HG03175 (cell line): ENCODE measurements around the gene VLDLR.

Source experiments
- ATAC-seq: cut with Tn5 transposase; IDR thresholded peaks from one replicate; pipeline ENCODE4 v1.9.1; 2021; ENCODE audit warnings: mild to moderate bottlenecking, moderate library complexity; ENCODE audit not compliant: unreplicated experiment

The VLDLR gene

DNA sequence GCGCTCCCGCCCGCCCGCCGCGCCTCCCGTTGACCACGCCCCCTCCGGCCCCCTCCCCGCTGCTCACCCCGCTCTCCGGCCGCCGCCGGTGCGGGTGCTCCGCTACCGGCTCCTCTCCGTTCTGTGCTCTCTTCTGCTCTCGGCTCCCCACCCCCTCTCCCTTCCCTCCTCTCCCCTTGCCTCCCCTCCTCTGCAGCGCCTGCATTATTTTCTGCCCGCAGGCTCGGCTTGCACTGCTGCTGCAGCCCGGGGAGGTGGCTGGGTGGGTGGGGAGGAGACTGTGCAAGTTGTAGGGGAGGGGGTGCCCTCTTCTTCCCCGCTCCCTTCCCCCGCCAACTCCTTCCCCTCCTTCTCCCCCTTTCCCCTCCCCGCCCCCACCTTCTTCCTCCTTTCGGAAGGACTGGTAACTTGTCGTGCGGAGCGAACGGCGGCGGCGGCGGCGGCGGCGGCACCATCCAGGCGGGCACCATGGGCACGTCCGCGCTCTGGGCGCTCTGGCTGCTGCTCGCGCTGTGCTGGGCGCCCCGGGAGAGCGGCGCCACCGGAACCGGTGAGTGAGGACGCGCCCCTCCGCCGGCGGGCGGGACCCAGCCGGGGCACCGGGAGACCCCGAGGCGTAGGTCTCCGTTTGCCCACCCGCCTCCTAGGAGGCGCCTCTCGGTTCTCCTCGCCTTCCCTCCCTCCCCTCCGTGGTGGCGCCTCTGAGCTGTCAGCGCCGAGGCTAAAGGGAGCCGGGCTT, at the start of gene VLDLR:
TSS of gene VLDLR (plus strand) at position 66 of the 739 bp plus-strand sequence. CDS start at position 469, 403 bp downstream.
- ATAC-seq, result peak; percentile 41

DNA sequence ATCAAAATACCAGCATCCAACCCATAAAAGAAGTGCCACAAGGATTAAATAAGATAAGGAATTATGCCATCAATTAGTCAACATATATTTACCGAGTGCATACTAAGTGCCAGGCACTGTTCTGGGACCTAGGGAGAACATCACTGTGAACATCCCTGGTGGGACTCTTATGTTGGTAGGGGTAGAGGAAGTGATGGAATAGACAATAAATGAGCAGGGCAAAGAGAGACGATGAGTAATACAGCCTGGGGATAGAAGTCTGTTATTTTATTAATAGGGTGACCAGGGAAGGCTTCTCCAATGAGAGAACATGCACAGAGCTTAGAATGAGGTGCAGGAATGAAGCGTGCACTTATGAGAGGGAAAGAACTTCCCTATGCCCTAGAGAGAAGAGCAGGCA, 47.4 kb upstream of the VLDLR start:
- ATAC-seq, result no peak

DNA sequence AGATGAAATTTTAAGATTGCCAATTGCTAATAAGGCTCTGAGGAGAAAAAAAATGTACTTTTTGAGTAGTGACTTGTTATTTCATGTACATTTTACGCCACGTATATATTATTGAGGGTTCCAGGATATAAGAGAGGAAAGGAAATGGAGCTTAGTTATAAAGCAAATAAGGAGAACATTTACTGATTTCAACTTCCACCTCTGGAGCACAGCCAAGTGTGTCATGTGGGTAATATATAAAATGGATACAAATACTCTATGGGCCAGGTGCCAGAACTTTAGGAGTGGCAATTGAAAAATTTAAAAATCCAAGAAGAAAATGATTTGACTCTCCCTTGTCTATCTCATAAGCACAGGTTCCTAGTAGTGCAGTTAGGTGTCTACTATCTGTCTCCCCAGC, 45.0 kb upstream of the VLDLR start:
- no peak for ATAC-seq

DNA sequence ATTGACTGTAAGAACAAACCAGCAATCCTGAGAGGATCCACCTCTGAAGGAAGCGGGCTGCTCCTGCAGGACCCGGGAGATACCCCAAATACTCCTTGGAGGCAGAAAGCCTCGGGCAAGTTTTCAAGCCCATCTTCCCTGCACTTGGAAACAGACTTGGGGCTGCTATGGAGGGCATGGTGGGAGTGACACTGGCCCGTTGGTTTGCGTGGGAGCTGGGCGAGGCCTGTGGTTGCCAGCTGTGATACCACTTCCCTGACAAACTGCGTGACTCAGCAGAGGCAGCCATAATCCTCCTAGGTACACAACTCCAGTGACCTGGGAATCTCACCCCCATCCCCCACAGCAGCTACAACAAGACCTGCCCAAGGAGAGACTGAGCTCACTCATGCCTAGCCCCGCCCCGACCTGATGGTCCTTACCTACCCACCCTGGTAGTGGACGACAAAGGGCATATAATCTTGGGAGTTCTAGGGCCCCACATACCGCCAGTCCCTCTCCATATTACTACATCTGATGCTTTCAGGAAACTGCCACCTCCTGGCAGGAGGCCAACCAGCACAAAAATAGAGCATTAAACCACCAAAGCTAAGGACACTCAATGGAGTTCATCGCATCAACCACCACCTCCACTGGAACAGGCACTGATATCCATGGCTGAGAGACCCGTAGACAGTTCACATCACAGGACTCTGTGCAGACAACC, 38.1 kb upstream of the VLDLR start:
- no peak for ATAC-seq

DNA sequence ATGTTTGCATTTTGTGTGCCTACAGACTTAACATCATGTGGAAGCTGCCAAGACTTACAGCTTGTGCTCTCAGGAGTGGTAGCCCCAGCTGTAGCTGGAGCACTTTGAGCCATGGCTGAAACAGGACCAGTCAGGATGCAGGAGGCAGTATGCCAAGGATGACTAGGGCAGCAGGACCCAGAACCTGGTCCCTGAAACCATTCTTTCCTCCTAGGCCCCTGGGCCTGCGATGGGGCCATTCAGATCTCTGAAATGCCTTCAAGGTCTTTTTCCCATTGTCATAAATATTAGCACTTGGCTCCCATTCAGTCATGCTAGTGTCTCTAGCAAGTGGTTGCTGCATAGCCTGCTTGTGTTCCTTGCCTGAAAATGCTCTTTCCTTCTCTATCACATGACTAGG, 29.6 kb upstream of the VLDLR start:
- no peak for ATAC-seq

DNA sequence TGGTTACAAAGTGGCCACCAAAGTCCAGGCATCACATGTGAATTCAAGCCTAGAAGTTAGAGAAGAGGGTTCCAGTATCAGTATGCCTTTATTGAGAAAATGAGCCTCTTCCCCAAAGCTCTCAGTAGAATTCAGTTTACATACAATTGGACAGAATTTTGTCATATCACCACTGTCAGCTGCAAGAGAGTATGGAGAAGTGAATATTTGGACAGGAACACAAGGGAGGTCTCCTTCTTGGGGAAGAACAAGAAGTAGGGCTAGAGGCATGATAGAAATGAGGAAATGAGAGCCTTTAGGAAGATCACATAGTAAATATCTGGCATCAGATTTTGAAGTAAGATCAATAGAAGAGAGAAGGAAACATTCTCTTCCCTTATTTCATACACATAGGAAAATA, 27.8 kb upstream of the VLDLR start:
- no peak for ATAC-seq

DNA sequence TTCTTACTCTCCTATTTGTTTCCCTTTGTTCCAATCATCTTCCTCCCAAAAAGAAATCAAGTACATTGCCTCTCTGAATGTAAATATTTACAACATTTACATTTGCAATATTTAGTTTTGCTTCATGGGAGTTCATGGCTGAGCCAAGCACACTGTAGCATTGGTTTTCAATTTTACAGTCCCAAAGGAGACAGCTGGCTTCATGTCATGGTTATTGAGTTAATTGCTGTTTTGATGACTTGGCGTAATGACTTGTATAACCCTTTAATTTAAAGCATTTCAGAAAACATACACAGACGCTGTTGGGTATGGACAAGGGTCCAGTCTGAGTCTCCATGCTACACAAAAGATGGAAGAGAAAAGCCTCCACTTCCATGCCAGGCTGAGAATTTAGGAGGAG, 25.6 kb upstream of the VLDLR start:
- ATAC-seq, result no peak

DNA sequence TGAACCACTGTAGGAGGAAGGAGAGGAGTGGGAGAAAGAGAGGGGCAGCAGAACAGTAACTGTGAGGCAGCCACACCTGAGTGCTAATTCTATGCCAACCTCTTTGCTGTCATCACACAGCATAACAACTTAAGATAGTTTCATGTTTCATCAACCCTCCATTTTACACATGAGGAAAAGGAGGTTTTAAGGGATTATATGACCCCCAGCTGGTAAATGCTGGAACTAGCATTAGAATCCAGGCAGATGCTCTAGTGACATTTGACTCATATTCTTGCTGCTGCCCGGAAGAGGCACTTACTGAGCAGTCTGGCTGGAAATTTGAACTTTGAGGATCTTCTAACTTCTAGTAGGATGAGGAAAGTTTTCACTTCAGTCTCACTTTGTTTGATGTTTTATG, 24.1 kb upstream of the VLDLR start:
- ATAC-seq, result no peak

DNA sequence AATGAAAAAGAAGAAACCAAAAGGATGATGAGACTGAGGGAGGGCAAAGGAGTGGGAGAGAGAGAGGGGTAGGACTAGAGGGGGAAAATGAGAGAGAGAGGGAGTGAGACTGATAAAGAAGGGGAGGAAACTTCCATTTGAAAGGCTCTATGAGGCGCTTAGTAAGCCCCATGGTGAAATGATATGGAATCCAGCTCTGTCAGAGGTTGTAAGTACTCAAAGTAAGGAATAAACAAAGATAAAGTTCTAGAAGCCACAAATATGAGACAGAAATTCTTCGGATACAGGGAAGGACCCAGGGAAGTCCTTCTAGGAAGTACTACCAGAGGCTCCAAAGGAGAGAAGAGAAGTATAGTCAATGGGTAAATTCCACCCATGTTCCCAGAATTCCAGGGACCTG, 21.7 kb upstream of the VLDLR start:
- no peak for ATAC-seq

DNA sequence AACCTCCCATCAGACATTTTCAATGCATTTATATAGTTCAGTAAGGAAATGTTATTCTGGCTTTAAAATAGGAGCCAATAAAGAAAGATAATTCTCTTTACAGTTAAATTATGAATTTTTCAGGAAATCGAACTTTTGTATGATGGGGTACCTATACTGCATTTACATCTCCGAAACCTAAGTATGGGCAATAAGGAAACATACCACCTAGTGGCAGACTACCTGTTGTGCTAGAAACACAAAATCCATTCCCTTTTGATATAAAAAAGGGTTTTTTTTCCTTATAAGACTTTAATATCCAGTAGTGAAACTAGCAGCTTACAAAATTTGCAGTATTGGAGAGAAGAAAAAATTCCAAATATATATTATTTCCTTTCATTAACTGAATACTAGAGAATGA, 21.3 kb upstream of the VLDLR start:
- ATAC-seq, result no peak

DNA sequence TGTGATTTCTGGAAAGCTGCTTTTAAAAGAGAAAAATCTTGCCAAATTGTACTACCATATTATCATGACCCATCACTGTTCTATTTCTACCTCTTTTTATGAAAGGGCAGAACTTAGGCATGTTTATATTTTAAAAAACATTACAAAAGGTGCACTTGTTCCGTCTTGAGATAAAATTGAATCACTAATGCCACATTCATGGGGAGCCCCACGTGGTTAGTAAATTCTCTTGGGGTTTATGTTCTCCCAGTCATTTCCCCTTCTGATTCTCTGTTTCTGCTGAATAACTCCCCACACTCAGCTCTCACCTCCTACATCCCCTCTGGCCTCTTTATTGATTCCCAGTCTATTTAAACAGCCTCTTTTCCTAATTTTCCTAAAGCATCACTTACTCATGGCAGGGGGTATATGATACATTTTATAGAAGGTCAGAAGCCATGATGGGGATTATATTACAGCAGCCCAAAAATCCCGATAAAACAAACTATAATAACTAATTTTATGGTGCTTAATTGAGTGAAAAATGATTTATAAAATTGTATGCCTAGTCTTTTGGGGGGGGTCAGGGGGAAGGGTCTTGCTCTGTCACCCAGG, 19.7 kb upstream of the VLDLR start:
- no peak for ATAC-seq

DNA sequence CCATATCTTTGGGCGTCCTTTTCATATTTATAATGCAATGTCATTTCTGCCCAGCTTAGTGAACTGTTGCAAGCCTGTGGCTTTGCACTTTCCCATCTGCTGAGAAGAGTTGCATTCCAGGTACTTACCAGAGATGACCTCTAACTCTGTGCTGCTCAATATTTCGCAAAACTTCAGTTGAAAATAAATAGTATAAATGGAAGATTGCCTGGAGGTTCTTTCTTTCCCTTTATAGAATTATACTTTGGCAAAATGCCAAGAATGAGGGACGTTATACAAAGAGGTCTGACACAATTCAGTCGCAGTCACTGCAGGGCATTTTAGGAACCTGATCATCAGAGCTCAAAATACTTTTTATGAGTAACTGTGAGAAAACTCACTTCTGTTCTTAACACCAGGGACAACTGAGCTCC, 18.9 kb upstream of the VLDLR start:
- peak; percentile 62 for ATAC-seq

DNA sequence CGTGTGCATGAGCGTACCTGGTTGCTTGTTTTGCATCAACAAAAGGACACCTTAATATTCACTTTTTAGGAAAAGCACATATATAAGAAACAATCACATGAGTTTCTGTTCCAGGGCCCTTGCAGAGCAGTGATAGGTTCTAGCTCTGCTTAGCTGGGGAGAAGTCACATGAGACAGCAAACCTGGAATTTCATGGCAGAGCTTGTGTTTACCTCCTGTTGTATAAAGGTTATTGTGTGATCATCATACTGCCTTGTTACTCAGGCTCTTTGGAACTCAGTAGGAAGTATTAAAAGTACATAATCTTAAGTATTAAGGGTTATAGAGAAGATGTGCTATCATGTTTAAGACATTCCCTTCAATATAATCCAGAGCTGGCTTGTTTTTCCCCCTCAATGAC, 18.0 kb upstream of the VLDLR start:
- no peak for ATAC-seq

DNA sequence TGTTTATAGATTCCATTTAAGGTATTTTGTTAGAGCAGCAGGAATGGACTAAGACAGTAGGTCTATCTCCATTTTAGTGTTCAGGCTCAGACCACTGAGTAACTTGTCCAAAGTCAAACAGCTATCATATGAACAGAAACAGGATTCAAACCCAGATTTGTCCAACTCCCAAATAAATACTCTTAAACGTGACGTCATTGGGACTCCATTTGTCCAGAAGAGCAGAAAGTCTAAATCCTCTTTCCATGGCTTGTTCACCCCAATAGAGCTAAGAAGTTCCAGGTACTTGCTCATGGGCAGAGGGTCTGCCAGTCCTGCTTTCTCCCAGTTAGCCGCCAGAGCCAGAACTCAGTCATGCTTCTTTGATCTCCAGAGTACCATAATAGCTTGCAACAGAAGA, 16.3 kb upstream of the VLDLR start:
- ATAC-seq, result no peak

DNA sequence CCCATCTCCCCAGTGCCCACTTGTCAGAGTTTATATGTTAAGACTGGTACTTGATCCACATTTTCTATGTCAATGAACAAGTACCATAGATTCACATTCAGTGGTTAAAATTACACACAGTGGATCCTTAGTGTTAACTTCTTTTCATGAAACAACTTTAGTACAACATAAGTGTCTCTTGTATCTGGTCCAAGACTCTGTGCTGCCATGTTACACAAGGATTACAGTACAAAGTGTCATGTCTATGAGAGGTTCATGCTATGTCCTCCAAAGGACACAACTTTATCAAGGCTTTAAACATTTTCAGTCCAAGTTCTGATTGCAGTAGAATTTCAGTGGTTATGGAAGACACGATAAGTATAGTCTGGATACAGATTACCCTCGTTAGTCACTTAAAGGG, 13.3 kb upstream of the VLDLR start:
- ATAC-seq, result no peak

DNA sequence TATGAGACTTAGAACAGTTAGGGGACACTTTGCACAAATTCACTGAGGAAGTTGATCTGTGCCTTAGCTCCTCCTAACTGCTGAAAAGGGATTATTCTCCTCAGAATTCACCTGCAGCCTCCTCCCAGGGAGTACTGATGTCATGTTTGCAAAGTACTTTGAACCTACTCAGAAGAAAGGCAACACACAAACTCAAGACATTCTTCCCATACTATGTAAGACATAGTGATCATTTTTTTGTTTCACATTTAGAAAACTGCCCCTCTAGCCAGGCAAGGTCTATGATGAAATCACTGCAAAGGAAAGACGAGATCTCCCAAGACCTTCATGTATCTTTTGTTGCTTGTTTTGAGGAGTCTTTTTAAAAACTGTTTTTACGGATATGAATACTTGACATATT, 10.6 kb upstream of the VLDLR start:
- ATAC-seq, result no peak

DNA sequence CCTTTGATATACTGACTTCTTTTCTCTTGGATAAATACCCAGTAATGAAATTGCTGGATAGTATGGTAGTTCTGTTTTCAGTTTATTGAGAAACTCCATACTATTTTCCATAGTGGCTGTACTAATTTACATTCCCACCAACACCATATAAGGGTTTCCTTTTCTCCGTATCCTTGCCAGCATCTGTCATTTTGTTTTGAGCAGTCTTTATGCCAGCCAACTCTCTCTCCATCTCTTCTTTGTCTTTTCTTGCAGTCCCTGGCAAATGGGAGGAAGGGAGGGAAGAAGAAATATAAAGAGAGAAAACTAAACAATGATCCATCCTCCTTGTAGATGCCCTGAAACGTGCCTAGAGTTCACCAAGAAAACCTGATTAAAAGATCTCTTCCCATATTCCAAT, 9.6 kb upstream of the VLDLR start:
- no peak for ATAC-seq

DNA sequence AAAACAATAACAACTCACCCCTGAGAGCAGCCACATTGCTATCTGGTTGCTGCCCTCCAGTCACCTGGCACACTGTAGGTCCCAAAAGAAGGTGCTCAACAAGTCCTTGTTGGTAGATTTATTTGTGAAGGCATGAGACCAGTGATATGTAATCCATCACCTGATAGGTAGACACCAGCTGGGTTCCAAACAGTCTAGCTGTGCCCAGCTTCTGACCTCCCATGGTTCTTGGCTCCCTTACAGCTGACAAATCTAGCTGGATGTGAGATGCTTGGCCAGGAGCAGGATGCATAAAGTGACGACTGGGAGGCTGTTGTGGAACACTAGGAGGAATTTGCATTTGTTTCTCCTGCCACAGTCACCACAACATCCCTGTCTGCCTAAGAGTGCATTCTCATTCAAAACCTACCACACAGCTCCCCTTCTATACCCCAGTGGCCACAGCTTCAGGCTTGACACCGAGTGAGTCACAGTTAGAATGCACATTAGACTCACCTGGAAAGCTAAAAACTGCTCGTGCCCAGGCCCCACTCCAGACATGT, 7.8 kb upstream of the VLDLR start:
- ATAC-seq, result no peak

DNA sequence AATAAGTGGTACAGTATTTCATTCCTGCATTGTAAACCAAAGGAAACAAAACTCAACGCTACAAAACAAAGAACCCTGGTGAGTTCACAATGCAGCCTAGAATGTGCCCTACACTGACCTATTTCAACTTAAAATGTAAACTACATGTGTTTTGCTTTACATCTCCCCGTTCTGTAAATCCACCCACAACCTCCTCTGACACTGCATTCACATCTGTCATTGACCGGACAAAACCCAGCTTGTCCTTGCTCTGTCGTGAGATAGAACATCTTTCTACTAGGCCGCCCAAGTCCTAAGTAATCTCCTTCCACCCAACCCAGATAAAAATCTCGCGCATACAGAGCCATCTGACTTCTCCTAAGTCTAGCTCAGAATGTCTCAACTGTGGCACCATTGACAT, 6.1 kb upstream of the VLDLR start:
- ATAC-seq, result no peak

DNA sequence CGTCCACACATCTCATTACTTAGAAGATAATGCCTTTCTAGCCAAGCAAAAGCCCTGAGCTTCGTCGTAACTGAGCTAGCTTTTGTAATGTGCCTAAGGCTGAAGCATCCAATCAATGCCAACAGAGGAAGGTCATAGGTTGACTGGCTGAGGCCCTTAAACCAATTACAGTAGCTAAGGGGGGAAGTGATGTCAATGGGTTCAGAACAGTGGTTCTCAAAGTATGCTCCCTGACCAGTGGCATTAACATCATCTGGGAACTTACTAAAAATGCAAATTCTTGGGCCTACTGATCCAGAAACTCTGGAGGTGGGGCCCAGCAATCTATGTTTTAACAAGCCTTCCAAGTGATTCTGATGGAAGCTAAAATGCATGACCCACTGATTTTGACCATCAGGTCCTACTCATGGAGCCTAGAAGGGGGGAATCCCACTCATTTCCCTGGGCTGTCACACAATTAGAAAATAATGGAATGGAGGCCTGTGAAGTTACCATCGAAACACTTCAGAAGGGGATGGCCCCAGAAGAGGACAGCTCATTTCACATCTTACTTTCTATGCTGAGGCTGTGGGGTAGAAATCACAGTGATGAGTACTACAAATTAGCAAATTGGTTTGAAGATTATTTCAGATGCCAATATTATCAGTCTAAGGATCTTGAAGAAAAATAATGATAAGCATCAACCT, 4.8 kb upstream of the VLDLR start:
- no peak for ATAC-seq

DNA sequence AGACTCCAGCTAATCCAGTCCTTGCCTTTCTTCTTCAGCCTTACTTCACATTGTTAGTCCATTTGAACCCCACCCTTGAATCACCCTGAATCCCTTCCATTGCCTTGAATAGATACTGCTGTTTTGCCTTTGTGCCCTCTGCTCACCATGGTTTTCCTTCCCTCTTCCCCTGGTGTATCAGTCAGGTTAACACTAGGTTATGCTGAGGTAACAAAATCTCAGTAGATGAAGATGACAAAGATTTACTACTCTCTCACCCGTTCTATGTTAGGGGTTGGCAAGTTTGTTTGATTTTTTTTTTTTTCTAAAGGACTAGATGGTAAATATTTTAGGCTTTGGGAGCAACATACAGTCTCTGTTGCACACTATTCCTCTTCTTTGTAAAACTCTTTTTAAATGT, 3.3 kb upstream of the VLDLR start:
- ATAC-seq, result no peak
